ENCODE data around the gene STK24.

- TF ChIP-seq EZH2 (IDR thresholded peaks at IDR 0.05; ENCODE audit: borderline replicate concordance, control insufficient read depth, low read depth, low read length) = no peak
- TF ChIP-seq, protein P1, sequence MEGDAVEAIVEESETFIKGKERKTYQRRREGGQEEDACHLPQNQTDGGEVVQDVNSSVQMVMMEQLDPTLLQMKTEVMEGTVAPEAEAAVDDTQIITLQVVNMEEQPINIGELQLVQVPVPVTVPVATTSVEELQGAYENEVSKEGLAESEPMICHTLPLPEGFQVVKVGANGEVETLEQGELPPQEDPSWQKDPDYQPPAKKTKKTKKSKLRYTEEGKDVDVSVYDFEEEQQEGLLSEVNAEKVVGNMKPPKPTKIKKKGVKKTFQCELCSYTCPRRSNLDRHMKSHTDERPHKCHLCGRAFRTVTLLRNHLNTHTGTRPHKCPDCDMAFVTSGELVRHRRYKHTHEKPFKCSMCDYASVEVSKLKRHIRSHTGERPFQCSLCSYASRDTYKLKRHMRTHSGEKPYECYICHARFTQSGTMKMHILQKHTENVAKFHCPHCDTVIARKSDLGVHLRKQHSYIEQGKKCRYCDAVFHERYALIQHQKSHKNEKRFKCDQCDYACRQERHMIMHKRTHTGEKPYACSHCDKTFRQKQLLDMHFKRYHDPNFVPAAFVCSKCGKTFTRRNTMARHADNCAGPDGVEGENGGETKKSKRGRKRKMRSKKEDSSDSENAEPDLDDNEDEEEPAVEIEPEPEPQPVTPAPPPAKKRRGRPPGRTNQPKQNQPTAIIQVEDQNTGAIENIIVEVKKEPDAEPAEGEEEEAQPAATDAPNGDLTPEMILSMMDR (IDR thresholded peaks at IDR 0.05 in 2 of 3, conservative IDR thresholded peaks at IDR 0.05 in 1 of 3; ENCODE audit: control insufficient read depth in 2 of 3, extremely low read depth in 1 of 3, insufficient read depth in 1 of 3, low read depth in 3 of 3, low read length in 3 of 3) = no peak
- no peak for TF ChIP-seq CEBPB (IDR thresholded peaks at IDR 0.05; ENCODE audit: borderline replicate concordance in 1 of 2, low read depth in 2 of 2, low read length in 2 of 2)
- TF ChIP-seq, protein P2, sequence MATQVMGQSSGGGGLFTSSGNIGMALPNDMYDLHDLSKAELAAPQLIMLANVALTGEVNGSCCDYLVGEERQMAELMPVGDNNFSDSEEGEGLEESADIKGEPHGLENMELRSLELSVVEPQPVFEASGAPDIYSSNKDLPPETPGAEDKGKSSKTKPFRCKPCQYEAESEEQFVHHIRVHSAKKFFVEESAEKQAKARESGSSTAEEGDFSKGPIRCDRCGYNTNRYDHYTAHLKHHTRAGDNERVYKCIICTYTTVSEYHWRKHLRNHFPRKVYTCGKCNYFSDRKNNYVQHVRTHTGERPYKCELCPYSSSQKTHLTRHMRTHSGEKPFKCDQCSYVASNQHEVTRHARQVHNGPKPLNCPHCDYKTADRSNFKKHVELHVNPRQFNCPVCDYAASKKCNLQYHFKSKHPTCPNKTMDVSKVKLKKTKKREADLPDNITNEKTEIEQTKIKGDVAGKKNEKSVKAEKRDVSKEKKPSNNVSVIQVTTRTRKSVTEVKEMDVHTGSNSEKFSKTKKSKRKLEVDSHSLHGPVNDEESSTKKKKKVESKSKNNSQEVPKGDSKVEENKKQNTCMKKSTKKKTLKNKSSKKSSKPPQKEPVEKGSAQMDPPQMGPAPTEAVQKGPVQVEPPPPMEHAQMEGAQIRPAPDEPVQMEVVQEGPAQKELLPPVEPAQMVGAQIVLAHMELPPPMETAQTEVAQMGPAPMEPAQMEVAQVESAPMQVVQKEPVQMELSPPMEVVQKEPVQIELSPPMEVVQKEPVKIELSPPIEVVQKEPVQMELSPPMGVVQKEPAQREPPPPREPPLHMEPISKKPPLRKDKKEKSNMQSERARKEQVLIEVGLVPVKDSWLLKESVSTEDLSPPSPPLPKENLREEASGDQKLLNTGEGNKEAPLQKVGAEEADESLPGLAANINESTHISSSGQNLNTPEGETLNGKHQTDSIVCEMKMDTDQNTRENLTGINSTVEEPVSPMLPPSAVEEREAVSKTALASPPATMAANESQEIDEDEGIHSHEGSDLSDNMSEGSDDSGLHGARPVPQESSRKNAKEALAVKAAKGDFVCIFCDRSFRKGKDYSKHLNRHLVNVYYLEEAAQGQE (IDR thresholded peaks at IDR 0.05; ENCODE audit: low read depth, low read length) = 0 out of 2 replicates have a peak, but pooled peaks have one; percentile 16
- TF ChIP-seq TBL1XR1 (IDR thresholded peaks at IDR 0.05; ENCODE audit: low read depth, low read length) = no peak
- TF ChIP-seq EGR1 (IDR thresholded peaks at IDR 0.05; ENCODE audit: borderline replicate concordance in 1 of 2, low read depth in 2 of 2, low read length in 2 of 2) = no peak
These were observed 59.2 kb downstream of the STK24 start for GRCh38 chr13:98517576-98518310.
